K562 (cell line): ENCODE results near the gene GOLIM4. TPM values are rescaled to one million over a fixed set of nuclear protein-coding genes. Genes with fewer than 3 reads are reported as not detected.

Source experiments
- BCOR ChIP-seq: fragments of 450-650 bp; IDR thresholded peaks from 2 replicates; pipeline ENCODE4 v1.6.1; 2016
- CTCF ChIP-seq, 3 experiments: IDR thresholded peaks in 2 of 3; conservative IDR thresholded peaks in 1 of 3; 2 replicates each; pipeline ENCODE4 v1.5.1; 2011 to 2012; ENCODE audit warnings: low read length in 3 of 3, mild to moderate bottlenecking in 3 of 3, control low read depth in 2 of 3, improper control_type of control experiment in 1 of 3, inconsistent platforms in 1 of 3, low read depth in 1 of 3, mixed read lengths in 1 of 3, moderate library complexity in 1 of 3; ENCODE audit not compliant: insufficient read depth in 2 of 3
- ELF2 ChIP-seq: fragments of 250-450 bp; sonication (Bioruptor Pico); IDR thresholded peaks from 2 replicates; pipeline ENCODE4 v1.5.0; 2021; ENCODE audit warnings: mild to moderate bottlenecking
- ELK3 ChIP-seq: fragments of 450-650 bp; formaldehyde crosslinking; IDR thresholded peaks from 2 replicates; pipeline ENCODE4 v1.4.0; 2020; ENCODE audit warnings: mild to moderate bottlenecking
- ETS1 ChIP-seq: conservative IDR thresholded peaks from 2 replicates; pipeline ENCODE4 v1.6.1; 2011; ENCODE audit warnings: low read depth, mild to moderate bottlenecking, low read length; ENCODE audit not compliant: control insufficient read depth
- HSF4 ChIP-seq: fragments of 250-450 bp; sonication (Bioruptor Pico); IDR thresholded peaks from 2 replicates; pipeline ENCODE4 v2.1.2; 2022; ENCODE audit warnings: mild to moderate bottlenecking, moderate library complexity, borderline replicate concordance
- KDM2B ChIP-seq: fragments of 250-450 bp; sonication (Bioruptor Pico); IDR thresholded peaks from 2 replicates; pipeline ENCODE4 v1.8.0; 2021; ENCODE audit warnings: mild to moderate bottlenecking, moderate library complexity
- MAX ChIP-seq: sonication (generic); formaldehyde crosslinking; IDR thresholded peaks from 2 replicates; pipeline ENCODE4 v1.9.0; 2022; ENCODE audit warnings: mild to moderate bottlenecking, missing genetic modification reagents
- NR0B1 ChIP-seq: fragments of 450-650 bp; IDR thresholded peaks from one replicate; pipeline ENCODE4 v1.6.1; 2018; ENCODE audit warnings: mild to moderate bottlenecking, moderate library complexity; ENCODE audit not compliant: partially characterized antibody
- PATZ1 ChIP-seq: fragments of 250-450 bp; sonication (Bioruptor Pico); IDR thresholded peaks from 2 replicates; pipeline ENCODE4 v1.5.0; 2020; ENCODE audit warnings: mild to moderate bottlenecking, borderline replicate concordance
- POLR2B ChIP-seq: fragments of 450-650 bp; IDR thresholded peaks from 2 replicates; pipeline ENCODE4 v1.6.1; 2018; ENCODE audit warnings: low read depth; ENCODE audit not compliant: partially characterized antibody
- RUNX1 ChIP-seq: sonication (generic); IDR thresholded peaks from 2 replicates; pipeline ENCODE4 v1.6.1; 2016; ENCODE audit warnings: antibody characterized with exemption, low read depth
- SIX5 ChIP-seq, 2 experiments: IDR thresholded peaks; 2 replicates each; pipeline ENCODE4 v1.6.1; 2011; ENCODE audit warnings: low read length in 2 of 2, borderline replicate concordance in 1 of 2, low read depth in 1 of 2, mild to moderate bottlenecking in 1 of 2, moderate library complexity in 1 of 2; ENCODE audit not compliant: insufficient read depth in 1 of 2
- TAF15 ChIP-seq: fragments of 200-400 bp; formaldehyde crosslinking; IDR thresholded peaks from 2 replicates; pipeline ENCODE4 v1.6.1; 2017; ENCODE audit warnings: mild to moderate bottlenecking, low read depth, low read length, moderate library complexity
- TCF7 ChIP-seq: sonication (generic); IDR thresholded peaks from 2 replicates; pipeline ENCODE4 v1.6.1; 2016; ENCODE audit warnings: antibody characterized with exemption, borderline replicate concordance
- TGIF2 ChIP-seq: sonication (generic); formaldehyde crosslinking; IDR thresholded peaks from 2 replicates; pipeline ENCODE4 v1.8.1; 2022; ENCODE audit warnings: mild to moderate bottlenecking, missing genetic modification reagents, moderate library complexity
- ZBTB17 ChIP-seq: fragments of 450-650 bp; formaldehyde crosslinking; IDR thresholded peaks from 2 replicates; pipeline ENCODE4 v1.4.0; 2020; ENCODE audit warnings: mild to moderate bottlenecking
- ZNF277 ChIP-seq: fragments of 250-450 bp; sonication (Bioruptor Pico); IDR thresholded peaks from 2 replicates; pipeline ENCODE4 v1.8.0; 2022; ENCODE audit warnings: inconsistent platforms, mild to moderate bottlenecking, moderate library complexity, borderline replicate concordance
- ZNF695 ChIP-seq: fragments of 450-650 bp; formaldehyde crosslinking; IDR thresholded peaks from 2 replicates; pipeline ENCODE4 v1.4.0; 2020; ENCODE audit warnings: mild to moderate bottlenecking, moderate library complexity
- polyA plus RNA-seq, 8 experiments: library from polyadenylated mRNA; depleted of rRNA in 4 of 8; stranded (reverse) in 5 of 8; unstranded in 3 of 8; fragments of >200 nt; fragmentation: Nextera tagmentation in 2 of 8; fragmentation: Illumina TruSeq in 1 of 8; extraction: Ambion mirVana in 2 of 8; extraction: Trizol in 1 of 8; gene quantifications; 2 replicates each; pipeline versions ENCODE4 v1.2.1 to v1.2.3, GENCODE V29; 2011 to 2014; ENCODE audit warnings: inconsistent platforms in 1 of 8, missing spikeins in 1 of 8
- total RNA-seq, 7 experiments: library from RNA; depleted of rRNA in 6 of 7; stranded (reverse); fragments of >200 nt in 6 of 7; fragmentation: Illumina TruSeq in 2 of 7; extraction: Trizol in 2 of 7; gene quantifications; 2 replicates each; pipeline versions ENCODE4 v1.2.1 to v1.2.3, GENCODE V29; 2011 to 2021; ENCODE audit warnings: low replicate concordance in 1 of 7

The GOLIM4 gene
- total and polyA plus RNA-seq, 9 of the 15 experiments (the other 6 are each of a cell fraction or from before 2014, with no cell fraction given), result 9.3 to 39.4 (median 31.0) TPM

- TF ChIP-seq ZNF277 (CRISPR knock-in tag), result no peak
- no peak for TF ChIP-seq CTCF (IDR thresholded peaks at IDR 0.05 in 2 of 3, conservative IDR thresholded peaks at IDR 0.05 in 1 of 3; ENCODE audit: insufficient read depth in 2 of 3, low read depth in 1 of 3, low read length in 3 of 3)
- TF ChIP-seq TGIF2 (CRISPR knock-in tag), result no peak
- no peak for TF ChIP-seq HSF4 (CRISPR knock-in tag)
- no peak for TF ChIP-seq ZNF695 (CRISPR knock-in tag)
- no peak for TF ChIP-seq KDM2B
- TF ChIP-seq TCF7, result no peak
- no peak for TF ChIP-seq TAF15
- TF ChIP-seq SIX5 (IDR thresholded peaks at IDR 0.05; ENCODE audit: borderline replicate concordance in 1 of 2, insufficient read depth in 1 of 2, low read depth in 1 of 2, low read length in 2 of 2), result no peak
- no peak for TF ChIP-seq ELF2 (CRISPR knock-in tag)
- no peak for TF ChIP-seq POLR2B
- no peak for TF ChIP-seq NR0B1
- TF ChIP-seq PATZ1 (CRISPR knock-in tag), result no peak
- TF ChIP-seq BCOR, result peak; percentile 24; the same call in 1 of the 2 replicates
- TF ChIP-seq MAX (CRISPR knock-in tag), result peak; percentile 100
- no peak for TF ChIP-seq ETS1
- 0 out of 2 replicates have a peak, but pooled peaks have one; percentile 33 for TF ChIP-seq ZBTB17 (CRISPR knock-in tag)
- TF ChIP-seq ELK3 (CRISPR knock-in tag), result no peak
- TF ChIP-seq RUNX1, result no peak
These were observed 507 bp upstream of the GOLIM4 start (continued) for GRCh38 chr3:168096210-168096652.
